ENCODE data around the gene FER1L5. TPM values are rescaled to one million over a fixed set of nuclear protein-coding genes. Genes with fewer than 3 reads are reported as not detected.

The FER1L5 gene
- total and polyA plus RNA-seq, 2 donors (not counting 3 experiments of a cell fraction or from before 2014, with no cell fraction given), result not detected

GRCh38 chr2:96734880-96735583 is 92.5 kb downstream of the FER1L5 start:
- no peak overlapping the region for H3K4me3 ChIP-seq (replicated peaks in 1 of 3; ENCODE audit: insufficient read depth in 1 of 3, low read depth in 1 of 3, low read length in 3 of 3)
- TF ChIP-seq GATA2 (IDR thresholded peaks at IDR 0.05; ENCODE audit: insufficient read depth, insufficient read length, low read depth, low read length) (no peak), CTCF (IDR thresholded peaks at IDR 0.05; ENCODE audit: extremely low read depth in 1 of 2, insufficient read depth in 1 of 2, low read depth in 1 of 2, low read length in 2 of 2) (no peak), FOS (IDR thresholded peaks at IDR 0.05; ENCODE audit: borderline replicate concordance, insufficient read depth, low read length) (no peak), MAX (IDR thresholded peaks at IDR 0.05; ENCODE audit: insufficient read depth, insufficient read length) (no peak), POLR2A (IDR thresholded peaks at IDR 0.05; ENCODE audit: low read depth, low read length) (no peak), POLR2AphosphoS5 (IDR thresholded peaks at IDR 0.05; ENCODE audit: insufficient read depth, low read depth, low read length) (no peak), JUN (IDR thresholded peaks at IDR 0.05; ENCODE audit: borderline replicate concordance, insufficient read depth, insufficient read length, low read depth) (no peak), MYC (IDR thresholded peaks at IDR 0.05; ENCODE audit: low read depth, low read length) (no peak), EZH2 (IDR thresholded peaks at IDR 0.05; ENCODE audit: borderline replicate concordance, low read depth, low read length, severe bottlenecking) (no peak)
- no peaks in the 10 kb centered on the region for H4K20me1 ChIP-seq (replicated peaks; ENCODE audit: control insufficient read depth, extremely low read depth, insufficient read depth, low read length)
- H3K27ac ChIP-seq (ENCODE audit: insufficient read depth, low read depth, low read length), result no peak overlapping the region
- ChIA-PET CTCF (interaction anchor here (1.3 kb wide), 1 partner anchor 26 kb away, joined by 3 read pairs; the partner anchor contains the start of gene CNNM4), POLR2A (no interaction called here)
- H3K4me1 ChIP-seq (ENCODE audit: control insufficient read depth, extremely low read depth, insufficient read depth, low read length), result peaks cover 13% of the 10 kb centered on the region
- H3K9ac ChIP-seq (replicated peaks; ENCODE audit: extremely low read depth, insufficient read depth, low read length), result no peak overlapping the region
- no peaks in the 10 kb centered on the region for H3K27me3 ChIP-seq (ENCODE audit: control insufficient read depth in 2 of 2, insufficient read depth in 2 of 2, low read length in 2 of 2)
- H3K9me1 ChIP-seq (replicated peaks; ENCODE audit: control insufficient read depth, extremely low read depth, insufficient read depth, low read length), result no peaks in the 10 kb centered on the region
- no peak overlapping the region for H2AFZ ChIP-seq (ENCODE audit: low read depth, low read length)
- DNase-seq (ENCODE audit: low read depth, low spot score) (no peak), FAIRE-seq (no peak)
- H3K36me3 ChIP-seq (ENCODE audit: control insufficient read depth in 2 of 2, extremely low read depth in 1 of 2, insufficient read depth in 2 of 2, low read length in 2 of 2), result peaks cover 4 to 20% of the 10 kb centered on the region in 2 experiments
- BruUV-seq (replicated peaks), result no TSS peak
- peaks cover 6% of the 10 kb centered on the region for H3K79me2 ChIP-seq (ENCODE audit: control insufficient read depth, insufficient read depth, low read length)
- intact Hi-C loops (cut with micrococcal nuclease), result no loop called here
- dilution Hi-C loops (cut with MboI; ENCODE audit: extremely low pct_ligation_motif_present, low sequenced_read_pairs), result no loop called here
- H3K9me3 ChIP-seq (replicated peaks; ENCODE audit: control insufficient read depth, insufficient read depth, low read length), result no peaks in the 10 kb centered on the region
- no peak overlapping the region for H3K4me2 ChIP-seq (ENCODE audit: insufficient read depth, low read length)

Data from endothelial cell of umbilical vein (primary cell).